ENCODE data around the gene PHF21B.

GRCh38 chr22:44839061-44839460 is 170.7 kb downstream of the PHF21B start:
- TF ChIP-seq, protein P1, sequence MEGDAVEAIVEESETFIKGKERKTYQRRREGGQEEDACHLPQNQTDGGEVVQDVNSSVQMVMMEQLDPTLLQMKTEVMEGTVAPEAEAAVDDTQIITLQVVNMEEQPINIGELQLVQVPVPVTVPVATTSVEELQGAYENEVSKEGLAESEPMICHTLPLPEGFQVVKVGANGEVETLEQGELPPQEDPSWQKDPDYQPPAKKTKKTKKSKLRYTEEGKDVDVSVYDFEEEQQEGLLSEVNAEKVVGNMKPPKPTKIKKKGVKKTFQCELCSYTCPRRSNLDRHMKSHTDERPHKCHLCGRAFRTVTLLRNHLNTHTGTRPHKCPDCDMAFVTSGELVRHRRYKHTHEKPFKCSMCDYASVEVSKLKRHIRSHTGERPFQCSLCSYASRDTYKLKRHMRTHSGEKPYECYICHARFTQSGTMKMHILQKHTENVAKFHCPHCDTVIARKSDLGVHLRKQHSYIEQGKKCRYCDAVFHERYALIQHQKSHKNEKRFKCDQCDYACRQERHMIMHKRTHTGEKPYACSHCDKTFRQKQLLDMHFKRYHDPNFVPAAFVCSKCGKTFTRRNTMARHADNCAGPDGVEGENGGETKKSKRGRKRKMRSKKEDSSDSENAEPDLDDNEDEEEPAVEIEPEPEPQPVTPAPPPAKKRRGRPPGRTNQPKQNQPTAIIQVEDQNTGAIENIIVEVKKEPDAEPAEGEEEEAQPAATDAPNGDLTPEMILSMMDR (IDR thresholded peaks at IDR 0.05): no peak
- TF ChIP-seq POLR2A (IDR thresholded peaks at IDR 0.05): no peak

Data from uterus (tissue), 2 donors.